Skeletal muscle cell (primary cell): ENCODE measurements around the gene ARHGEF7.
"Not testable (repeated sequence)": the region's sequence is repeated elsewhere in the genome, so short reads cannot be mapped to it uniquely, and the experiment has no call there.

Source experiments
- DNase-seq: peaks from one replicate; pipeline ENCODE4 v3.0.0-alpha.2; 2010; ENCODE audit warnings: low read depth
- H3K4me3 ChIP-seq: 2 replicates; pipeline ENCODE4 v1.5.1; 2011; ENCODE audit warnings: low read depth, mild to moderate bottlenecking, control low read depth, low read length, moderate library complexity

Gene ARHGEF7

GRCh38 chr13:111184458-111185401, 69.6 kb downstream of the ARHGEF7 start:
- no peak overlapping the region for H3K4me3 ChIP-seq
- DNase-seq, result no peak

GRCh38 chr13:111186305-111186935, 71.3 kb downstream of the ARHGEF7 start:
- no peak for DNase-seq
- H3K4me3 ChIP-seq, result no peak overlapping the region

- DNase-seq, result no peak
- no peak overlapping the region for H3K4me3 ChIP-seq
Observed at GRCh38 chr13:111187960-111188541, 72.9 kb downstream of the ARHGEF7 start.

DNA sequence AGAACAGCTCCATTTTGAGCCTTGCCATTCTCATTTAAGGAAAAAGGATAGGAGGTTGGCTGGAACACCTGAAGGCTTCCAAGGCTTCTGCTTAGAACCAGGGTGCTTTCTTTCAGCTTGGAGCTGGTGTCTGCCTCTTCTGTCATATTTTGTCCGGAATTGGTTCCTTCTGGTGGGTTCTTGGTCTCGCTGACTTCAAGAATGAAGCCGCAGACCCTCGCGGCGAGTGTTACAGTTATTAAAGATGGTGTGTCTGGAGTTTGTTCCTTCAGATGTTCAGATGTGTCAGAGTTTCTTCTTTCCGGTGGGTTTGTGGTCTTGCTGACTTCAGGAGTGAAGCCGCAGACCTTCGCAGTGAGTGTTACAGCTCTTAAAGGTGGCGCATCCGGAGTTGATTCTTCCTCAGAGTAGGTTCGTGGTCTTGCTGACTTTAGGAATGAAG, 74.0 kb downstream of the ARHGEF7 start:
- H3K4me3 ChIP-seq, DNase-seq: not testable (repeated sequence)

DNA sequence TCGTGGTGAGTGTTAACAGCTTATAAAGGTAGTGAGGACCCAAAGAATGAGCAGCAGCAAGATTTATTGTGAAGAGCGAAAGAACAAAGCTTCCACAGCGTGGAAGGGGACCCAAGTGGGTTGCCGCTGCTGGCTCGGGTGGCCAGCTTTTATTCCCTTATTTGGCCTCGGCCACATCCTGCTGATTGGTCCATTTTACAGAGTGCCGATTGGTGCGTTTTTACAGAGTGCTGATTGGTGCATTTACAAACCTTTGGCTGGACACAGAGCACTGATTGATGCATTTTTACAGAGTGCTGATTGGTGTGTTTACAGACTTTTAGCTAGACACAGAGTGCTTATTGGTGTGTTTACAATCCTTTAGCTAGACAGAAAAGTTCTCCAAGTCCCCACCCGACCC, 74.4 kb downstream of the ARHGEF7 start:
- not testable (repeated sequence) for H3K4me3 ChIP-seq, DNase-seq

GRCh38 chr13:111193223-111193622, 78.1 kb downstream of the ARHGEF7 start:
- not testable (repeated sequence) for H3K4me3 ChIP-seq, DNase-seq

DNA sequence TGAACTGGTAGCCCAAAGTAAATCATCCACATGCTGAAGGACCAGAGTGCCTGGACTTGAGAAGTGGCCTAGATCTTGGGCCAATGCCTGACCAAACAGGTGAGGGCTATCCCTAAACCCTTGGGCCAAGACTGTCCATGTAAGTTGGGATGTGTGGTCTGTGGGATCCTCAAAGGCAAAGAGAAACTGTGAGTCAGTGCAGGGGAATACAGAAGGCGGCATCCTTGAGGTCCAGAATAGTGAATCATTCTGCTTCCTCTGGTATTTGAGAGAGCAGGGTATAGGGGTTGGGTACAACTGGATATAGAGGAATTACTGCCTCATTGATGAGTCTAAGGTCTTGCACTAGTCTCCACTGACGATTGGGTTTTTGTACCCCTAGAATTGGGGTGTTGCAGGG, 79.5 kb downstream of the ARHGEF7 start:
- DNase-seq, H3K4me3 ChIP-seq: not testable (repeated sequence)

GRCh38 chr13:111198732-111199378, 83.7 kb downstream of the ARHGEF7 start:
- not testable (repeated sequence) for DNase-seq, H3K4me3 ChIP-seq

DNA sequence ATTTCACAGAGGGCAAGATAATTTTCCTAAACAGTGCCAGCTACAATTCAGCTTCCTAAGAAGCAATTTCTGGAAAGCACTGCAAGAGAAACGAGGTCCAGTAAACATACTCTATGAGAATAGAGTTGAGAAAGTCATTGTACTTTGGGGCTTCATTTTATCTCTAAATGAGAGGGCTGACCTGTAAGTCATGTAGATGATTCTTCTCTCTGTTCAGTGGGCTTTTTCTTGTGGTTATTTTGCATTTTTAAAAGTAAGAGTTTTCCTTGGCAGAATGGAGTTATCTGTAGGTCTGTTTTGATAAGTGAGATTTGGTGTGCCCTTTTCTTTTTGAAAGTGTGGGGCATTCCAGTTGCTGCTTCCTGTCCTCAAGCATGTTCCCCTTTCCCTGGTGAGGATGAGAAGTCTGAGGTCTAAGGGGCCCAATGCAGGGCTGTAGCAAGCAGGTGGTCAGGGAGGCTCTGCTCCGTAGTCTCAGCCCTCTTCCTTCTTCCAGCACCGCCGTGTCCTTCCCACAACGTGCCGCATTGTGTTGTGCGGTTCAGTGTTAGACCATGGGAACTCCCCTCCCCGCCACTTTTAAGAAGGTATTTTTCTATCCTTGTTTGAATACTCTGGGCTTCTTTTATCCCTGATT, 86.3 kb downstream of the ARHGEF7 start:
- no peak for DNase-seq

DNA sequence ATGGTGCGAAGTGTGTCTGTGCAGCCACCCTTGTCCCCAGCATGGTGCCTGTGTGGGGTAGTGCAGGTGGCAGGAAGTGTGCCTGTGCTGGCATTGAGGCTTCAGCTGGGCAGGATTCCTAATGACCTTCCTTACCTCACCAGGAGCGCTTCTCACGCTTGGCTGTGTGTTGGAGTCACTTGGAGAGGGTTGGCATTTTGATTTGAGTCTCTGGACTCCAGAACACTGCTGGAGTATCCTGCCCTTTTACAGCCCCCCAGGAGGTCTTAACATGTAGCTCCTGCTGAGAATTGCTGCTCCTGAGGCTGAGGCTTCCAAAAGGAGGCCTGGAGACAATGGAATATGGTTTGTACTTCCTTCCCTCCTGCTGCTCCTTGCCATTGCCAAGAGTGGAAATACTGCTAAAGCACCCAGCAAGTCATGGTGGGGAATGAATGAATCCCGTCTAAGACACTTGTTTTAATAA, 87.1 kb downstream of the ARHGEF7 start:
- no peak for DNase-seq
- no peak overlapping the region for H3K4me3 ChIP-seq

More for the DNA sequence above, 86.3 kb downstream of the ARHGEF7 start:
- no peak overlapping the region for H3K4me3 ChIP-seq

DNA sequence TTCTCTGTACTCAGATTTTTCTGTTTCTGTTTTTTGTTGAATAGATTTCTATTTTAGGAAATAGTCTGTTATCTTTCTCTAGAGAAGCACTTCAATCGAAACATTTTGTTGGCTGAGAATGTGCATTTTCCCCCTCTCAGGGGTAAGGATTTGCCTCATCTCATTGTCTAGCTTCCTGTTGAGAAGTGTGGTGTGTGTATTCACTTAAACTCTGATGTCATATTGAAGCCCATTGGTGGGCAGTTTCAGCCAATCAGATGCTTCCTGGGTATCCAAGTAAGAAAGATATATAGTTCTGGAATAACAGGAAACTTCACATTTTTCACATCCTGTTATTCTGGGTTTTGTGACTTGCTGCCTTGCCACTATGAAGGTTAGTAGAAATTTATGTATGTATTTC, 87.6 kb downstream of the ARHGEF7 start:
- peak; percentile 84 for DNase-seq
- H3K4me3 ChIP-seq, result peak overlapping the region; percentile 50

- H3K4me3 ChIP-seq, result peak overlapping the region; percentile 50
- no peak for DNase-seq
Observed at GRCh38 chr13:111203736-111204389, 88.8 kb downstream of the ARHGEF7 start.

DNA sequence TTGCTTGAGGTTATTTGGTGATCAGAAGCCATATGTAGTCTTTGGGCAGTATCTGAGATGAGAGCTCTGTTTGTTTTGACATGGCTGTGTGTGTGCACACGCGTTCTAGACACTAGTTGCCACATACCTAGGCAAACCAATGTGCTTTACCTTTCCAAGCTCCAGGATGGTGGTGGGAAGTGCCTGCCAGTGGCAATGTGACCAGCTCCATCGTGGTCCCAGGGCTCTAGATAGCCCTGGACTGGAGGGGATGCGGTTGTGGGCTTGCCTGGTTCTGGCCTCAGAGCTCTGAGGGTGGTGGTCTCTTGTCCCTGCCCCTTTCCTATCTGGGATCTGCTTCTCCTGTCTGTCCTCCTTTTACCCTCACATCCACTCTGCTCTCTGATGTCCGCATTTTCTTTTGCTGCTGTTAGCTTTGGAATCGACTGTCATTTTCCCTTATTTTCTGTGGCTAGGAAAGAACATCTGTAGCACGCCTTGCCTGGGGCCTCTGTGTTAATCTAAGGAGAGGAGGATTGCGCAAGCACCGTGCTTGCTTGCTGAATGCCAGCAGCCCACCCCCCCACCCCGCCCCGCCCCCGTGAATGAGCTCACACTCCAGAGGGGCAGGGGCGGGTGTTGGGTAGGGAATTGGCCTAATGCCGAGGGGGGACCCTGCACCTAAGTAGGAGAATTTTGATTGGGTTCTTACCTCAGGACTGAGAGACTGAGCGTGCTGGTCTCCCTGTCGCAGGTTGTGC, 89.5 kb downstream of the ARHGEF7 start:
- peak; percentile 68 for DNase-seq
- H3K4me3 ChIP-seq, result peak overlapping the region; percentile 50

GRCh38 chr13:111206148-111206547, 91.0 kb downstream of the ARHGEF7 start:
- H3K4me3 ChIP-seq, result no peak overlapping the region
- no peak for DNase-seq

- H3K4me3 ChIP-seq, result no peak overlapping the region
- no peak for DNase-seq
Observed at GRCh38 chr13:111209613-111210012, 94.5 kb downstream of the ARHGEF7 start.

- no peak for DNase-seq
- H3K4me3 ChIP-seq, result peak overlapping the region; percentile 30
Observed at GRCh38 chr13:111210091-111210490, 95.0 kb downstream of the ARHGEF7 start.

DNA sequence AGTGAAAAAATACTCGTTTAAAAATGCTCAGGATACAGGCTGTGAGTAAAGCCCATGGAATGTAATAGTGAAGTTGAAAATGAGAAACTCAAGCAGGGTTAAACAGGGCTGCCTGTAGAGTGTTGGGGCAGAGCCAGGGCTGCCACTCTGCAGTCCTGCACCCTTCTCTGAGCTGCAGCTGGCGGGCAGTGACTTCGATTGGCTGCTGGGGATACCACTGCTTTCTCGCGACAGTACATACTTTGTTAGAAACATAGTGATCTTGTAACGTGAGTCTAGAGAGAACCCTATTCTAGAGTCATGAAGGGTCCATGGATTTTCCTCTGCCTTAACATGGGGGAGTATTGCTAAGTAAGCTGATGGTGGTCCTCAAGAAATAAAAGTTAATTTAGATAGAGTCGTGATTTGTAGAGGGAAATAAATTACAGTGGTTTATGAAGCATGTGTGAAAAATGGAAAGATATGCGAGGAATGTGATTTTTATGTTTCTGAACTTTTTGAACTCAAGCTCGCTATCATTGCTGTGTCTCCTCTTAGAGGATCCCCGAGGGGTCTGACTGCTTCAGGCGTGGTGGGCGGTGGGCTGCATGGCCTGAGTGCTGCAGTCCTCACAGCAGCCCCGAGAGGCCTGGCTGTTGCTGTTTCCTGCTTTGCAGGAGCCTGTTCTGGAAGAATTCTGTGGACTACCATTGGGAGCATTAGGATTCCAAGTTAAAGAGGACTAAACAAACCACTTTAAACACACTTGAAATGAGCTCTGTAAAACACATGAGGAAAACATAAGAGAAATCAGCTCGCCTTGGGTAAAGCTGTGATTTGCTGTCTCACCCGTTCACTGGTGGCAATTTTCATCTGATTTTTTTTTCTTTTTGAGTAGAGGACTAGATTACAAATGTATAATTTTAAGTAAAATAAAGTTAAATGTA, 95.7 kb downstream of the ARHGEF7 start:
- peak; percentile 83 for DNase-seq
- H3K4me3 ChIP-seq, result peak overlapping the region; percentile 30
